Lower leg skin (tissue), 4 donors: Measurements from ENCODE around the gene CNBP. TPM values are rescaled to one million over a fixed set of nuclear protein-coding genes. Genes with fewer than 3 reads are reported as not detected.
"Not testable (repeated sequence)": the region's sequence is repeated elsewhere in the genome, so short reads cannot be mapped to it uniquely, and the experiment has no call there.

Experiments used
- DNase-seq, 2 donors: peaks; one replicate each; pipeline ENCODE4 v3.0.0-alpha.2; 2019; ENCODE audit warnings: low spot score in 2 of 2
- H3K4me3 ChIP-seq: fragments of 200-600 bp; sonication (generic); 2 replicates; pipeline ENCODE4 v1.5.1; 2017; ENCODE audit warnings: mild to moderate bottlenecking, low read depth; ENCODE audit not compliant: poor library complexity, severe bottlenecking
- CTCF ChIP-seq, 3 donors: fragments of 450-650 bp; IDR thresholded peaks; one replicate each; pipeline ENCODE4 v1.5.1; 2016; ENCODE audit warnings: antibody characterized with exemption in 3 of 3, mild to moderate bottlenecking in 3 of 3, moderate library complexity in 2 of 3
- POLR2A ChIP-seq, 2 donors: fragments of 450-650 bp; IDR thresholded peaks; one replicate each; pipeline ENCODE4 v1.6.1; 2016 to 2017; ENCODE audit warnings: antibody characterized with exemption in 2 of 2, mild to moderate bottlenecking in 1 of 2, moderate library complexity in 1 of 2
- WGBS, 2 donors: methylation state at CpG; one replicate each; pipeline ENCODE4 v1.1.5; 2018; 5-methylcytosine and 5-hydroxymethylcytosine counted together
- intact Hi-C: fragments of 100-400 bp; cut with DNase I; formaldehyde crosslinking; loops from one replicate; pipeline ENCODE4 v1.15.0; 2023; ENCODE audit warnings: low total_unique reads
- total RNA-seq, 4 donors: library from RNA; depleted of rRNA; stranded (reverse); fragments of >200 nt; gene quantifications; one replicate each; pipeline ENCODE4 v1.1.0, GENCODE V29; 2016

CNBP gene
- total RNA-seq, 4 donors from 2014 or later, result 425 to 625 (median 493) TPM

GRCh38 chr3:129160891-129161859, 22.5 kb downstream of the CNBP start, which contains the start of gene ISY1:
Gene ISY1, minus strand, starts transcription at chr3:129161063. Its CDS starts 88 bp downstream, at chr3:129160975.
- WGBS, 2 donors, result 0% methylated on average over 56 to 67 of the region's 67 CpGs
- TF ChIP-seq CTCF (IDR thresholded peaks at IDR 0.05) (peak in 1 of 3 donors; percentile 17), POLR2A (IDR thresholded peaks at IDR 0.05) (peak in 1 of 2 donors; percentile 36)
- H3K4me3 ChIP-seq, result peak within 1 kb of the TSS; percentile 56
- intact Hi-C loops, result no loop called here
- peak; percentile 89 to 96 for DNase-seq

- no peak overlapping the region for H3K4me3 ChIP-seq
- DNase-seq, result no peak
- intact Hi-C loops, result no loop called here
- TF ChIP-seq POLR2A (IDR thresholded peaks at IDR 0.05) (no peak), CTCF (IDR thresholded peaks at IDR 0.05) (no peak)
These were observed 38.9 kb downstream of the CNBP start for GRCh38 chr3:129144786-129145185.

- intact Hi-C loops, H3K4me3 ChIP-seq, DNase-seq: not testable (repeated sequence)
- 92 to 96% methylated on average over 5 of the region's 5 CpGs for WGBS, 2 donors
These were observed 42.7 kb downstream of the CNBP start for GRCh38 chr3:129141011-129141410.

- DNase-seq, result no peak
- intact Hi-C loops, result no loop called here
- no peak for TF ChIP-seq POLR2A (IDR thresholded peaks at IDR 0.05)
- no peak for TF ChIP-seq CTCF (IDR thresholded peaks at IDR 0.05)
- H3K4me3 ChIP-seq, result no peak overlapping the region
- 55 to 94% methylated on average over 1 of the region's 1 CpG for WGBS, 2 donors
These were observed 43.8 kb downstream of the CNBP start for GRCh38 chr3:129139911-129140310.

GRCh38 chr3:129136275-129136674, 47.4 kb downstream of the CNBP start:
- H3K4me3 ChIP-seq, intact Hi-C loops, DNase-seq: not testable (repeated sequence)
- WGBS, 2 donors, result 90 to 91% methylated on average over 10 of the region's 10 CpGs

GRCh38 chr3:129132097-129132866, 51.4 kb downstream of the CNBP start:
- intact Hi-C loops, result no loop called here
- TF ChIP-seq CTCF (IDR thresholded peaks at IDR 0.05) (no peak), POLR2A (IDR thresholded peaks at IDR 0.05) (no peak)
- no peak overlapping the region for H3K4me3 ChIP-seq
- DNase-seq, result no peak
- WGBS, 2 donors, result 85 to 86% methylated on average over 5 of the region's 5 CpGs
